SK-N-SH (cell line): Measurements from ENCODE around the gene NOS1. TPM values are rescaled to one million over a fixed set of nuclear protein-coding genes. Genes with fewer than 3 reads are reported as not detected.

Experiments
- CTCF ChIA-PET: fragments of 300-600, 350-600 bp; formaldehyde crosslinking; extraction: SDS; loops from one replicate; lab custom pipeline; 2021; lab: Yijun Ruan, JAX
- POLR2A ChIA-PET: fragments of 350-600 bp; sonication (Branson Sonifier 250); formaldehyde crosslinking; extraction: SDS; loops from one replicate; lab custom pipeline; 2020; ENCODE audit warnings: antibody characterized with exemption, inconsistent platforms; lab: Yijun Ruan, JAX
- DNase-seq: peaks from one replicate; pipeline ENCODE4 v3.0.0; 2012
- H2AFZ ChIP-seq: fragments of 200-600 bp; sonication (generic); 2 replicates; pipeline ENCODE4 v1.8.1; 2016; ENCODE audit warnings: antibody characterized with exemption, mild to moderate bottlenecking, low read depth
- H3F3A ChIP-seq: fragments of 200-600 bp; sonication (generic); replicated peaks from 2 replicates; pipeline ENCODE3; 2016; ENCODE audit warnings: antibody characterized with exemption, mild to moderate bottlenecking; ENCODE audit not compliant: insufficient read depth
- H3K27ac ChIP-seq, 2 experiments: fragments of 200-500 bp in 1 of 2; fragments of 200-600 bp in 1 of 2; sonication (Bioruptor generic) in 1 of 2; sonication (generic), shearing (Covaris generic) in 1 of 2; 2 replicates each; pipeline versions ENCODE4 v1.5.1 to v1.6.1; 2014 to 2016; ENCODE audit warnings: low read depth in 2 of 2, inconsistent platforms in 1 of 2, low read length in 1 of 2, mild to moderate bottlenecking in 1 of 2, mixed read lengths in 1 of 2
- H3K27me3 ChIP-seq: fragments of 200-600 bp; sonication (generic), shearing (Covaris generic); 2 replicates; pipeline ENCODE4 v1.6.1; 2016; ENCODE audit warnings: mixed run types; ENCODE audit not compliant: insufficient read depth
- H3K36me3 ChIP-seq, 2 experiments: fragments of 200-500 bp in 1 of 2; fragments of 200-600 bp in 1 of 2; sonication (Bioruptor generic) in 1 of 2; sonication (generic) in 1 of 2; replicated peaks in 1 of 2; 2 replicates each; pipeline versions ENCODE3 to v1.5.1; 2014 to 2016; ENCODE audit warnings: low read length in 1 of 2, mild to moderate bottlenecking in 1 of 2; ENCODE audit not compliant: insufficient read depth in 2 of 2, control insufficient read depth in 1 of 2
- H3K4me1 ChIP-seq, 2 experiments: fragments of 200-500 bp in 1 of 2; fragments of 200-600 bp in 1 of 2; sonication (Bioruptor generic) in 1 of 2; sonication (generic), shearing (Covaris generic) in 1 of 2; 2 replicates each; pipeline versions ENCODE4 v1.5.1 to v1.6.1; 2014 to 2016; ENCODE audit warnings: low read depth in 1 of 2, low read length in 1 of 2, mixed run types in 1 of 2; ENCODE audit not compliant: insufficient read depth in 2 of 2, control insufficient read depth in 1 of 2
- H3K4me2 ChIP-seq: fragments of 200-600 bp; sonication (generic), shearing (Covaris generic); 2 replicates; pipeline ENCODE4 v1.6.1; 2017; ENCODE audit warnings: mixed run types
- H3K4me3 ChIP-seq, 2 experiments: fragments of 200-500 bp in 1 of 2; fragments of 200-600 bp in 1 of 2; sonication (Bioruptor generic) in 1 of 2; sonication (generic), shearing (Covaris generic) in 1 of 2; 2 replicates each; pipeline versions ENCODE4 v1.5.1 to v1.8.1; 2014 to 2016; ENCODE audit warnings: low read depth in 2 of 2, inconsistent platforms in 1 of 2, low read length in 1 of 2, mild to moderate bottlenecking in 1 of 2, mixed read lengths in 1 of 2, moderate library complexity in 1 of 2
- H3K79me2 ChIP-seq: fragments of 200-600 bp; sonication (generic); 2 replicates; pipeline ENCODE4 v1.8.1; 2017; ENCODE audit warnings: mild to moderate bottlenecking; ENCODE audit not compliant: insufficient read depth
- H3K9ac ChIP-seq: fragments of 200-600 bp; sonication (generic); 2 replicates; pipeline ENCODE4 v1.6.1; 2017; ENCODE audit warnings: mixed run types
- H3K9me2 ChIP-seq: fragments of 200-600 bp; sonication (generic); 2 replicates; pipeline ENCODE4 v1.6.1; 2017; ENCODE audit warnings: mixed run types
- H3K9me3 ChIP-seq: fragments of 200-600 bp; sonication (generic); 2 replicates; pipeline ENCODE4 v1.6.1; 2017; ENCODE audit warnings: mixed run types, mild to moderate bottlenecking, moderate library complexity
- H4K20me1 ChIP-seq: fragments of 200-600 bp; sonication (generic); 2 replicates; pipeline ENCODE4 v1.6.1; 2017; ENCODE audit warnings: mild to moderate bottlenecking, mixed run types; ENCODE audit not compliant: insufficient read depth
- EP300 ChIP-seq, 2 experiments: IDR thresholded peaks; 2 replicates each; pipeline versions ENCODE4 v1.4.0 to v1.6.1; 2012; ENCODE audit warnings: borderline replicate concordance in 1 of 2, low read depth in 1 of 2, low read length in 1 of 2
- EZH2phosphoT487 ChIP-seq: fragments of 200-600 bp; sonication (generic); IDR thresholded peaks from 2 replicates; pipeline ENCODE4 v1.6.1; 2017; ENCODE audit warnings: low read depth, mixed run types, mild to moderate bottlenecking, antibody characterized with exemption, moderate library complexity, borderline replicate concordance
- FOSL2 ChIP-seq: IDR thresholded peaks from 2 replicates; pipeline ENCODE4 v1.4.0; 2012; ENCODE audit warnings: low read depth, mild to moderate bottlenecking, moderate library complexity, borderline replicate concordance
- FOXM1 ChIP-seq: IDR thresholded peaks from 2 replicates; pipeline ENCODE4 v1.4.0; 2012; ENCODE audit warnings: low read depth, mild to moderate bottlenecking
- IRF3 ChIP-seq: fragments of 150-350 bp; IDR thresholded peaks from 2 replicates; pipeline ENCODE4 v1.6.1; 2016; ENCODE audit warnings: mild to moderate bottlenecking, low read depth, low read length
- NFIC ChIP-seq: IDR thresholded peaks from 2 replicates; pipeline ENCODE4 v1.4.0; 2012; ENCODE audit warnings: borderline replicate concordance
- NRF1 ChIP-seq: IDR thresholded peaks from 2 replicates; pipeline ENCODE4 v1.6.1; 2012; ENCODE audit warnings: low read depth, mild to moderate bottlenecking, low read length
- RXRA ChIP-seq: IDR thresholded peaks from 2 replicates; pipeline ENCODE4 v1.4.0; 2012; ENCODE audit warnings: low read depth, mild to moderate bottlenecking, borderline replicate concordance
- SIN3A ChIP-seq: IDR thresholded peaks from 2 replicates; pipeline ENCODE4 v1.6.1; 2012; ENCODE audit warnings: low read depth, mild to moderate bottlenecking, low read length, moderate library complexity, borderline replicate concordance
- TAF1 ChIP-seq: IDR thresholded peaks from 2 replicates; pipeline ENCODE4 v1.6.1; 2012; ENCODE audit warnings: low read depth, mild to moderate bottlenecking, low read length, moderate library complexity, borderline replicate concordance
- WGBS: methylation state at CpG from one replicate; pipeline ENCODE4 v1.1.6; 2017; ENCODE audit warnings: low lambda C conversion rate; 5-methylcytosine and 5-hydroxymethylcytosine counted together
- polyA plus RNA-seq, 3 experiments: library from polyadenylated mRNA; depleted of rRNA; stranded (reverse); fragments of >200 nt; gene quantifications; 2 replicates each; pipeline ENCODE4 v1.2.3, GENCODE V29; 2012

NOS1 gene
- polyA plus RNA-seq, 1 of the 3 experiments (the other 2 are of a cell fraction): 0.02 TPM

GRCh38 chr12:117342247-117342646, 19.2 kb downstream of the NOS1 start:
- H3K4me1 ChIP-seq: no peaks in the 10 kb centered on the region
- whole genome bisulfite sequencing: 26% methylated on average over 4 of the region's 4 CpGs
- no peak for TF ChIP-seq EZH2phosphoT487
- TF ChIP-seq TAF1: no peak
- TF ChIP-seq RXRA: no peak
- TF ChIP-seq FOXM1: no peak
- TF ChIP-seq SIN3A: no peak
- TF ChIP-seq FOSL2: no peak
- no peak for TF ChIP-seq NRF1
- no peak overlapping the region for H3K4me2 ChIP-seq
- H2AFZ ChIP-seq: no peak overlapping the region
- no peak overlapping the region for H3K4me3 ChIP-seq
- H3K36me3 ChIP-seq: no peaks in the 10 kb centered on the region
- H3K27me3 ChIP-seq: no peaks in the 10 kb centered on the region
- CTCF ChIA-PET: interaction anchor here (1.0 kb wide), 1 partner anchor 10 kb away, joined by 3 read pairs; no protein-coding TSS in a partner anchor
- POLR2A ChIA-PET: no interaction called here
- no peaks in the 10 kb centered on the region for H4K20me1 ChIP-seq
- no peaks in the 10 kb centered on the region for H3F3A ChIP-seq
- H3K27ac ChIP-seq: no peak overlapping the region
- no peaks in the 10 kb centered on the region for H3K9me3 ChIP-seq
- no peak for DNase-seq
- H3K79me2 ChIP-seq: no peaks in the 10 kb centered on the region
- H3K9me2 ChIP-seq: no peaks in the 10 kb centered on the region
- no peak overlapping the region for H3K9ac ChIP-seq

- H2AFZ ChIP-seq: no peak overlapping the region
- H3K9me3 ChIP-seq: no peaks in the 10 kb centered on the region
- H4K20me1 ChIP-seq: no peaks in the 10 kb centered on the region
- H3K27me3 ChIP-seq: no peaks in the 10 kb centered on the region; the same call in 1 of the 2 replicates
- TF ChIP-seq EP300 (IDR thresholded peaks at IDR 0.05; ENCODE audit: borderline replicate concordance in 1 of 2, low read depth in 1 of 2, low read length in 1 of 2) (no peak), NFIC (no peak), IRF3 (no peak), EZH2phosphoT487 (no peak)
- no peaks in the 10 kb centered on the region for H3K36me3 ChIP-seq
- H3K27ac ChIP-seq: no peak overlapping the region
- DNase-seq: no peak
- H3K79me2 ChIP-seq: no peaks in the 10 kb centered on the region
- WGBS: 29% methylated on average over 4 of the region's 4 CpGs
- no peaks in the 10 kb centered on the region for H3F3A ChIP-seq
- H3K4me3 ChIP-seq: no peak overlapping the region
- no peaks in the 10 kb centered on the region for H3K9me2 ChIP-seq
- H3K4me2 ChIP-seq: no peak overlapping the region
- CTCF ChIA-PET: interaction anchor here (0.8 to 1.4 kb wide), 3 partner anchors 8 to 518 kb away, joined by 3 read pairs; no protein-coding TSS in a partner anchor
- peaks cover 0 to 5% of the 10 kb centered on the region in 2 experiments; a peak in 1 of 4 replicates for H3K4me1 ChIP-seq
- POLR2A ChIA-PET: no interaction called here
- no peak overlapping the region for H3K9ac ChIP-seq
Measured at GRCh38 chr12:117339104-117339503, 22.3 kb downstream of the NOS1 start.
